CD8-positive, alpha-beta memory T cell (primary cell): Measurements from ENCODE around the gene KIF24. TPM values are rescaled to one million over a fixed set of nuclear protein-coding genes. Genes with fewer than 3 reads are reported as not detected.
"Not testable (repeated sequence)": the region's sequence is repeated elsewhere in the genome, so short reads cannot be mapped to it uniquely, and the experiment has no call there.

Source experiments
- CTCF ChIA-PET: fragments of 350-600 bp; sonication (Branson Sonifier 250); formaldehyde crosslinking; loops from one replicate; lab custom pipeline; 2021; ENCODE audit warnings: antibody characterized with exemption; lab: Charles Lee
- POLR2A ChIA-PET: fragments of 350-600 bp; sonication (Branson Sonifier 250); formaldehyde crosslinking; loops from one replicate; lab custom pipeline; 2021; ENCODE audit warnings: antibody characterized with exemption; lab: Charles Lee
- DNase-seq, 5 donors: peaks; one replicate each; pipeline versions ENCODE4 v3.0.0 to v3.0.0-alpha.2; 2020 to 2022; ENCODE audit warnings: mixed read lengths in 1 of 5
- H3K27ac ChIP-seq: one replicate; pipeline ENCODE4 v1.7.0; 2013; ENCODE audit warnings: low read depth, mild to moderate bottlenecking, low read length, moderate library complexity
- H3K27me3 ChIP-seq: 2 replicates; pipeline ENCODE4 v1.7.0; 2013; ENCODE audit warnings: low read length, mild to moderate bottlenecking; ENCODE audit not compliant: insufficient read depth, poor library complexity, severe bottlenecking
- H3K36me3 ChIP-seq: 2 replicates; pipeline ENCODE4 v1.7.0; 2013; ENCODE audit warnings: mild to moderate bottlenecking, low read length, moderate library complexity; ENCODE audit not compliant: insufficient read depth
- H3K4me1 ChIP-seq: 2 replicates; pipeline ENCODE4 v1.7.0; 2013; ENCODE audit warnings: mild to moderate bottlenecking, low read length, moderate library complexity; ENCODE audit not compliant: insufficient read depth
- H3K4me3 ChIP-seq: 2 replicates; pipeline ENCODE4 v1.7.0; 2013; ENCODE audit warnings: mild to moderate bottlenecking, low read length
- H3K9me3 ChIP-seq: 2 replicates; pipeline ENCODE4 v1.7.0; 2013; ENCODE audit warnings: mild to moderate bottlenecking, low read length
- H3K27ac Mint-ChIP-seq, 8 donors: one replicate each; pipeline ENCODE4 v1.8.0; 2020 to 2021; ENCODE audit warnings: mixed read lengths in 8 of 8, mild to moderate bottlenecking in 6 of 8, inconsistent platforms in 3 of 8, moderate library complexity in 3 of 8
- H3K27me3 Mint-ChIP-seq, 2 donors: one replicate each; pipeline ENCODE4 v1.8.0; 2020 to 2021; ENCODE audit warnings: mixed read lengths in 2 of 2, mild to moderate bottlenecking in 1 of 2, moderate library complexity in 1 of 2
- H3K36me3 Mint-ChIP-seq, 3 donors: one replicate each; pipeline ENCODE4 v1.8.0; 2020 to 2021; ENCODE audit warnings: mixed read lengths in 3 of 3, inconsistent platforms in 1 of 3, mild to moderate bottlenecking in 1 of 3
- H3K4me1 Mint-ChIP-seq, 3 donors: one replicate each; pipeline ENCODE4 v1.8.0; 2020 to 2021; ENCODE audit warnings: mixed read lengths in 3 of 3, inconsistent platforms in 1 of 3, mild to moderate bottlenecking in 1 of 3
- H3K4me3 Mint-ChIP-seq, 7 donors: one replicate each; pipeline ENCODE4 v1.8.0; 2020 to 2021; ENCODE audit warnings: mixed read lengths in 7 of 7, mild to moderate bottlenecking in 6 of 7, moderate library complexity in 4 of 7, inconsistent platforms in 2 of 7
- H3K9me3 Mint-ChIP-seq, 5 donors: one replicate each; pipeline ENCODE4 v1.8.0; 2020 to 2022; ENCODE audit warnings: mixed read lengths in 5 of 5, mild to moderate bottlenecking in 3 of 5, moderate library complexity in 2 of 5, inconsistent platforms in 1 of 5
- polyA plus RNA-seq: library from polyadenylated mRNA; unstranded; fragments of 300-500 nt; fragmentation: Illumina TruSeq; gene quantifications from one replicate; pipeline ENCODE4 v1.2.3, GENCODE V29; 2021
- total RNA-seq, 2 experiments: library from RNA; stranded (reverse); gene quantifications; one replicate each; pipeline ENCODE4 v1.2.3, GENCODE V29; 2021

Gene KIF24
- total and polyA plus RNA-seq, 3 experiments from 2014 or later, result 6.0 to 6.7 TPM; not detected in 1

DNA sequence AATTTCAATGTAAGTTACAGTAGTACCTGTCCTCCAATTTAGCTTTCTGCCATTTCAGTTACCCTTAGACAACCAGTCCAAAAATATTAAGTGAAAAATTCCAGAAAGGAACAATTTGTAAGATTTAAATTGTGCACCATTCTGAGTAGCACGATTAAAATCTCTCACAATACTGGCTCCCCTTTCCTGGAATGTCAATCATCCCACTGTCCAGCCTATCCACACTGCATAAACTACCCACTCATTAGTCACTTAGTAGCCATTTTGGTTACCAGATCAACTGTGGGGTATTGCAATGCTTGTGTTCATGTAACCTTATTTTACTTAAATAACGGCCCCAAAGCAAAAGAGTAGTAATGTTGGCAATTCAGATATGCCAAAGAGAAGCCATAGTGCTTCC, 11.6 kb downstream of the KIF24 start:
- H3K27ac ChIP-seq, result no peak overlapping the region
- ChIA-PET POLR2A (no interaction called here), CTCF (no interaction called here)
- H3K27me3 ChIP-seq, result no peaks in the 10 kb centered on the region
- no peaks in the 10 kb centered on the region for H3K36me3 ChIP-seq
- H3K4me1 ChIP-seq, result no peaks in the 10 kb centered on the region
- Mint-ChIP-seq H3K4me3 (no peak overlapping the region), H3K36me3 (no peaks in the 10 kb centered on the region), H3K27ac (no peak overlapping the region), H3K27me3 (no peaks in the 10 kb centered on the region), H3K9me3 (no peaks in the 10 kb centered on the region), H3K4me1 (no peaks in the 10 kb centered on the region)
- H3K4me3 ChIP-seq, result no peak overlapping the region
- no peaks in the 10 kb centered on the region for H3K9me3 ChIP-seq
- no peak for DNase-seq

DNA sequence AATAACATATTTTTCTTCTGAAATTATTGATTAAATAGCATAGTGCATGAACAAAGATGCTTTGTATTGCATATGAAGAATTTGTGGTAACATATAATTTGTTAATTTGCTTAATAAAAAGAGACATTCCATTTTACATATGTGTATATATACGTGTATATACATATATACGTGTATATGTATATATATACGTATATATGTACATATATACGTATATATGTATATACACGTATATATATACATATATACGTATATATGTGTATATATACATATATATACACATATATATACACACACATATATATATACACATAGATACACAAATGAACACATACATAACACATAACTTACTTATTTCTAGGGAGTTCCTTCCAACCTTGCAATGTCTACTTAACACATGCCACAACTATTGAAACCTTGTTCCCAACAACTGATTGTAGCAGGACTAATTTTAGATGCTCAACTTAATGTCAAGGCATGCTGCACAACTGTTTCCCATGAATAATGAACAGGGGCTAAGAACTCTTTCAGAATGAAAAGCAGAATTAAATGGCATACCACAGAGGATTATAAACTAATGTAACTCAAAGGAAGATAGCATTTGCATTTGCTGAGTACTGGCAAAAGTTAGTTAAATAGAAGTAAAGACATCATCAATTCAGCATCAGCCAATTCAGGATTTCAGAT, 17.4 kb downstream of the KIF24 start:
- no peaks in the 10 kb centered on the region for H3K27me3 ChIP-seq
- H3K4me1 ChIP-seq, result no peaks in the 10 kb centered on the region
- H3K27ac Mint-ChIP-seq, result no peak overlapping the region
- H3K4me3 Mint-ChIP-seq, result no peak overlapping the region
- no peak for DNase-seq
- H3K9me3 ChIP-seq, result no peaks in the 10 kb centered on the region
- H3K4me3 ChIP-seq, result no peak overlapping the region
- H3K36me3 Mint-ChIP-seq, result no peaks in the 10 kb centered on the region
- no peaks in the 10 kb centered on the region for H3K9me3 Mint-ChIP-seq
- H3K27me3 Mint-ChIP-seq, result no peaks in the 10 kb centered on the region
- H3K36me3 ChIP-seq, result no peaks in the 10 kb centered on the region
- ChIA-PET CTCF (no interaction called here), POLR2A (no interaction called here)
- no peaks in the 10 kb centered on the region for H3K4me1 Mint-ChIP-seq
- H3K27ac ChIP-seq, result no peak overlapping the region

DNA sequence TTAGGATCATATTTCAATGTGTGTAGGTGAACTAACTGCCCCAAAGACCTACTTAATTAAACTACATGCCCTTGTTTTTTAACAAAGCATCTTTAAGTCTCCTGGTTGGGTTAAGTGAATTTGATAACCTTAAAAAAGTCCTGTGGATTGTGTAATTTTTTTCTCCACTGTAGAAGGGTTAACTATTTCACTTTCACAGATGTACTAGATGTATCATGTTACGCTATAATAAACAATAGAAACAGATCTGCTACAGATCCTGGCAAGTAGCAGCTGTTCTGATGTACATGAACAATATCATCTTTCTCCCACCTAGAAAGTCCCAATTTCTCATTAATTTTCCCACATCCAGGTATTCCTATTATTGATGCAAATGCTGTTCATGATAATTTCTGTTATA, 18.9 kb downstream of the KIF24 start:
- Mint-ChIP-seq H3K27ac (no peak overlapping the region), H3K9me3 (no peaks in the 10 kb centered on the region), H3K27me3 (no peaks in the 10 kb centered on the region), H3K4me3 (no peak overlapping the region), H3K4me1 (no peaks in the 10 kb centered on the region), H3K36me3 (no peaks in the 10 kb centered on the region)
- ChIA-PET CTCF (no interaction called here), POLR2A (no interaction called here)
- no peaks in the 10 kb centered on the region for H3K9me3 ChIP-seq
- no peaks in the 10 kb centered on the region for H3K27me3 ChIP-seq
- no peak for DNase-seq
- no peak overlapping the region for H3K4me3 ChIP-seq
- H3K36me3 ChIP-seq, result no peaks in the 10 kb centered on the region
- no peak overlapping the region for H3K27ac ChIP-seq
- H3K4me1 ChIP-seq, result no peaks in the 10 kb centered on the region

DNA sequence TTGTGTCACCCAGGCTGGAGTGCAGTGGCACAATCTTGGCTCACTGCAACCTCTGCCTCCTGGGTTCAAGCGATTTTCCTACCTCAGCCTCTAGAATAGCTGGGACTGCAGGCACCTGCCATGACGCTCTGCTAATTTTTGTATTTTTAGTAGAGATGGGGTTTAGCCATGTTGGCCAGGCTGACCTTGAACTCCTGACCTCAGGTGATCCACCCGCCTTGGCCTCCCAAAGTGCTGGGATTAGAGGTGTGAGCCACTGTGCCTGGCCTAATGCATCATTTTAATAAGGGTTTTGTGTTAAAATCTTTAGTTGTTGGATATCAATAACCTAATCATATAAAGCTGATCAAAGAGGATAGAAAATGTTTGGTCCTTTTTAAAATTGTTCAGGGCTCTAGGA, 20.8 kb downstream of the KIF24 start:
- H3K9me3 ChIP-seq, POLR2A ChIA-PET, DNase-seq, H3K4me1 ChIP-seq, H3K4me1 Mint-ChIP-seq, H3K36me3 Mint-ChIP-seq, H3K36me3 ChIP-seq, CTCF ChIA-PET, H3K4me3 Mint-ChIP-seq, H3K27ac Mint-ChIP-seq, H3K27me3 ChIP-seq, H3K27me3 Mint-ChIP-seq, H3K4me3 ChIP-seq, H3K27ac ChIP-seq, H3K9me3 Mint-ChIP-seq: not testable (repeated sequence)

DNA sequence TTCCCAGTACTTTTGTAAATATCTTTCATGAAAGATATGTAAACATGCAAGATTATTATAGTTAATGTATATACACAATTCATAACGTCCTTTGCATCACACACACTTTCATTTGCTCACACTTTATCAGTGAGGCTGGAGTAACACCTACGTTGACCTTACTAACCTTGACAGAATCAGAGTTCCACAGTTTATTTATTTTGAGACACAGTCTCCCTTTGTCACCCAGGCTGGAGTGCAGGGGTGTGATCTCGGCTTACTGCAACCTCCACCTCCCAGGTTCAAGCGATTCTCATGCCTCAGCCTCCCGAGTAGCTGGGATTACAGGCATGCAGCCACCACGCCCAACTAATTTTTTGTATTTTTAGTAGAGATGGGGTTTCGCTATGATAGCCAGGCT, 28.0 kb downstream of the KIF24 start:
- H3K4me1 Mint-ChIP-seq, H3K4me1 ChIP-seq, H3K4me3 Mint-ChIP-seq, H3K4me3 ChIP-seq, H3K9me3 Mint-ChIP-seq, H3K27me3 Mint-ChIP-seq, H3K9me3 ChIP-seq, H3K27me3 ChIP-seq, H3K36me3 ChIP-seq, H3K36me3 Mint-ChIP-seq, POLR2A ChIA-PET, H3K27ac ChIP-seq, DNase-seq: not testable (repeated sequence)
- peak overlapping the region in 1 of 8 donors; percentile 47 for H3K27ac Mint-ChIP-seq
- CTCF ChIA-PET, result interaction anchor here (0.6 kb wide), 1 partner anchor 201 kb away, joined by 3 read pairs; no protein-coding TSS in a partner anchor

DNA sequence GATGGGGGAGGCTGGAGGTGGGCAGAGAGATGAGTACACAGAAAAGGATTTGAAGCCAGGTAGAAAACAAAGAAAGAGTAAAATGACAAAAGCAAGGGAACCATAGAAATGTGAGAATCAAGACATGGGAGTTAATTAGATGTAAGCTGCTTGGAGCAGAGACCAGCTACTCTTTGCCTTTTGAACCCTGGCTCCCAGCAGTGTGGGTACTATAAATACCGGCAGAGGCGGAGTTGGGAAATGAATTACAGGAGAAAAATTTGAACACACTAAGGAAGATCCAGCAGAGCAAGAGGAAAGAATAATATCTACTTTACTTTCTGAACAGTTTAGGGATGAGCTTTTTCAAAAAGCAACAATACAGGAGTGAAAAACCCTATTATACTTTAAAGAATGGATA, 36.5 kb downstream of the KIF24 start:
- H3K9me3 ChIP-seq, result no peaks in the 10 kb centered on the region
- Mint-ChIP-seq H3K4me3 (no peak overlapping the region), H3K27me3 (no peaks in the 10 kb centered on the region), H3K9me3 (no peaks in the 10 kb centered on the region), H3K27ac (no peak overlapping the region), H3K4me1 (no peaks in the 10 kb centered on the region), H3K36me3 (no peaks in the 10 kb centered on the region)
- no peak for DNase-seq
- H3K4me1 ChIP-seq, result no peaks in the 10 kb centered on the region
- H3K27ac ChIP-seq, result no peak overlapping the region
- POLR2A ChIA-PET, result no interaction called here
- H3K27me3 ChIP-seq, result no peaks in the 10 kb centered on the region
- H3K4me3 ChIP-seq, result no peak overlapping the region
- CTCF ChIA-PET, result no interaction called here
- no peaks in the 10 kb centered on the region for H3K36me3 ChIP-seq

DNA sequence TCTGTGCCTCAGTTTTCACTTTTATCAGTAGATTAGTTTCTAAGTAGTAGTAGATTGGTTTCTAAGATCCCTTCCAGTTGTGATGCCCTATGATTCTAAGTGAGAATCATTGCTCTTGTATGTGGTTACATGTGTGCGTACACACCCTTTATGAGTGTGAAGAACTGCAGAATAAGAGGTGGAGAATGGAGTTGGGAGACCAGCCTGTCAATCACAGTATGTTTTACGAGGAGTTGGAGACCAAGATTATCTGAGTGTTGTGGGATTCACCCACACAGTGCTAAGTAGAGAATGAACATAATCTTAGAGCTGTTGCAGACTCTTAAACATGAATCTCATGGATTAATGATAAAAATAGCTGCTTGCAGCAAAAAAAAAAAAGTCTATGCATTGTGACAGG, 37.6 kb downstream of the KIF24 start:
- Histone ChIP-seq H3K4me3 (no peak overlapping the region), H3K36me3 (no peaks in the 10 kb centered on the region), H3K9me3 (no peaks in the 10 kb centered on the region), H3K27ac (no peak overlapping the region), H3K27me3 (no peaks in the 10 kb centered on the region), H3K4me1 (no peaks in the 10 kb centered on the region)
- Mint-ChIP-seq H3K9me3 (no peaks in the 10 kb centered on the region), H3K36me3 (no peaks in the 10 kb centered on the region), H3K4me3 (no peak overlapping the region), H3K27me3 (no peaks in the 10 kb centered on the region), H3K27ac (no peak overlapping the region), H3K4me1 (no peaks in the 10 kb centered on the region)
- ChIA-PET POLR2A (no interaction called here), CTCF (interaction anchor here (0.6 kb wide), 1 partner anchor 30 kb away, joined by 3 read pairs; no protein-coding TSS in a partner anchor)
- DNase-seq, result no peak

DNA sequence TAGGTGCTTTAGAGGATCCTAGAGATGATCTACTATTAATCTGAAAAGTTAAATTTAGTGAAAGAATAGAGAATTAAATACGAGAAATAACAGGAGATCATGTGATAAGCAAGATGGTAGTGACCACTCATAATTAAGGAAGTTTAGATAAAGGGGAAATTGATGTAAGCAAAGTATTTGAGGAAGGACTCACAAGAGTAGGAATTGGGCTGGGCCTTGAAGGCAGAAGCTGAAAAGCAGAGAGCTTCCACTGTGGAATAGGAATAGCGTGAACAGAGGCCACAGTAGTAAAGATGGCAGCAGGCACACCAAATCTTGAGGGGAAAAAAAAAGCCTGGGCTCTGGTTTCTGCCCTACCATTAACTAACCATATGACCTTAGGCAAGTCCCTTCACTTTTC, 38.0 kb downstream of the KIF24 start:
- H3K27me3 Mint-ChIP-seq, result no peaks in the 10 kb centered on the region
- POLR2A ChIA-PET, result interaction anchor here (0.7 kb wide), 1 partner anchor 117 kb away, joined by 5 read pairs; no protein-coding TSS in a partner anchor
- no peak overlapping the region for H3K4me3 ChIP-seq
- no peak for DNase-seq
- H3K27ac ChIP-seq, result no peak overlapping the region
- no peaks in the 10 kb centered on the region for H3K4me1 ChIP-seq
- H3K9me3 Mint-ChIP-seq, result no peaks in the 10 kb centered on the region
- no peaks in the 10 kb centered on the region for H3K9me3 ChIP-seq
- no peaks in the 10 kb centered on the region for H3K4me1 Mint-ChIP-seq
- H3K27ac Mint-ChIP-seq, result no peak overlapping the region
- H3K36me3 ChIP-seq, result no peaks in the 10 kb centered on the region
- H3K27me3 ChIP-seq, result no peaks in the 10 kb centered on the region
- CTCF ChIA-PET, result interaction anchor here (0.6 kb wide), 1 partner anchor 31 kb away, joined by 3 read pairs; no protein-coding TSS in a partner anchor
- no peak overlapping the region for H3K4me3 Mint-ChIP-seq
- H3K36me3 Mint-ChIP-seq, result no peaks in the 10 kb centered on the region
